Activated CD4-positive, alpha-beta T cell treated with anti-CD3 and anti-CD28 coated beads for 24 hours (primary cell): ENCODE results near the gene VRK3.
"Not testable (repeated sequence)": the region's sequence is repeated elsewhere in the genome, so short reads cannot be mapped to it uniquely, and the experiment has no call there.

Experiments used
- DNase-seq, 2 donors: peaks; one replicate each; pipeline ENCODE4 v3.0.0-alpha.2; 2020; ENCODE audit warnings: low read depth in 2 of 2

VRK3 gene

GRCh38 chr19:50025022-50025793 is at the start of gene VRK3:
TSS of gene VRK3 (minus strand) at chr19:50025372. CDS start at chr19:50016162, 9,210 bp downstream.
- peak; percentile 91 to 95 for DNase-seq

GRCh38 chr19:50068382-50068781 is 43.2 kb upstream of the VRK3 start:
- not testable (repeated sequence) for DNase-seq

GRCh38 chr19:50067575-50067974 is 42.4 kb upstream of the VRK3 start:
- no peak for DNase-seq

- no peak for DNase-seq
Measured at GRCh38 chr19:50065938-50066337, 40.8 kb upstream of the VRK3 start.

GRCh38 chr19:50061650-50062049 is 36.5 kb upstream of the VRK3 start:
- no peak for DNase-seq

- DNase-seq, result no peak
Measured at GRCh38 chr19:50060107-50060506, 34.9 kb upstream of the VRK3 start.

GRCh38 chr19:50059045-50059444 is 33.9 kb upstream of the VRK3 start:
- DNase-seq, result no peak

- no peak for DNase-seq
Measured at GRCh38 chr19:50058425-50058824, 33.3 kb upstream of the VRK3 start.

- DNase-seq, result no peak
Measured at GRCh38 chr19:50053119-50053518, 27.9 kb upstream of the VRK3 start.

GRCh38 chr19:50051964-50052363 is 26.8 kb upstream of the VRK3 start:
- DNase-seq, result no peak

GRCh38 chr19:50051228-50051895 is 26.2 kb upstream of the VRK3 start:
- DNase-seq, result not testable (repeated sequence)

GRCh38 chr19:50050406-50051227 is 25.4 kb upstream of the VRK3 start:
- DNase-seq, result peak; percentile 68 to 76

- no peak for DNase-seq
Measured at GRCh38 chr19:50047671-50048070, 22.5 kb upstream of the VRK3 start.

- DNase-seq, result peak; percentile 38 to 50
Measured at GRCh38 chr19:50046649-50047503, 21.7 kb upstream of the VRK3 start.

- DNase-seq, result no peak
Measured at GRCh38 chr19:50044922-50045321, 19.8 kb upstream of the VRK3 start.

- no peak for DNase-seq
Measured at GRCh38 chr19:50043967-50044366, 18.8 kb upstream of the VRK3 start.

- DNase-seq, result no peak
Measured at GRCh38 chr19:50042363-50043024, 17.3 kb upstream of the VRK3 start.

GRCh38 chr19:50040967-50041366 is 15.8 kb upstream of the VRK3 start:
- DNase-seq, result no peak

- no peak for DNase-seq
Measured at GRCh38 chr19:50039968-50040367, 14.8 kb upstream of the VRK3 start.

GRCh38 chr19:50036908-50037307 is 11.7 kb upstream of the VRK3 start:
- no peak for DNase-seq

GRCh38 chr19:50030937-50031336 is 5.8 kb upstream of the VRK3 start:
- no peak for DNase-seq
